GM18867 (cell line): ENCODE data around the gene ST8SIA4.

ENCODE experiments used
- ATAC-seq: cut with Tn5 transposase; IDR thresholded peaks from one replicate; pipeline ENCODE4 v1.9.1; 2021; ENCODE audit warnings: mild to moderate bottlenecking, moderate library complexity; ENCODE audit not compliant: unreplicated experiment

ST8SIA4 gene

GRCh38 chr5:100872408-100873190 lies 30.5 kb downstream of the ST8SIA4 start:
- ATAC-seq = peak; percentile 48

- no peak for ATAC-seq
Measured at GRCh38 chr5:100867039-100867562, 36.0 kb downstream of the ST8SIA4 start.

- no peak for ATAC-seq
Measured at GRCh38 chr5:100864931-100865330, 38.2 kb downstream of the ST8SIA4 start.

- no peak for ATAC-seq
Measured at GRCh38 chr5:100863739-100864138, 39.3 kb downstream of the ST8SIA4 start.

- ATAC-seq = no peak
Measured at GRCh38 chr5:100861148-100861547, 41.9 kb downstream of the ST8SIA4 start.

- ATAC-seq = peak; percentile 59
Measured at GRCh38 chr5:100860407-100860806, 42.7 kb downstream of the ST8SIA4 start.

GRCh38 chr5:100858987-100859545 lies 44.0 kb downstream of the ST8SIA4 start:
- ATAC-seq = no peak

GRCh38 chr5:100856462-100856861 lies 46.6 kb downstream of the ST8SIA4 start:
- no peak for ATAC-seq

- no peak for ATAC-seq
Measured at GRCh38 chr5:100855937-100856430, 47.1 kb downstream of the ST8SIA4 start.

- ATAC-seq = no peak
Measured at GRCh38 chr5:100855295-100855694, 47.8 kb downstream of the ST8SIA4 start.

- no peak for ATAC-seq
Measured at GRCh38 chr5:100854591-100854990, 48.5 kb downstream of the ST8SIA4 start.

GRCh38 chr5:100853582-100853981 lies 49.5 kb downstream of the ST8SIA4 start:
- ATAC-seq = no peak

- peak; percentile 96 for ATAC-seq
Measured at GRCh38 chr5:100852988-100853449, 50.1 kb downstream of the ST8SIA4 start.

- no peak for ATAC-seq
Measured at GRCh38 chr5:100852051-100852450, 51.0 kb downstream of the ST8SIA4 start.

GRCh38 chr5:100846772-100847171 lies 56.3 kb downstream of the ST8SIA4 start:
- ATAC-seq = no peak

GRCh38 chr5:100842080-100842479 lies 61.0 kb downstream of the ST8SIA4 start:
- ATAC-seq = no peak

GRCh38 chr5:100841358-100842076 lies 61.6 kb downstream of the ST8SIA4 start:
- peak; percentile 42 for ATAC-seq

GRCh38 chr5:100840789-100841188 lies 62.3 kb downstream of the ST8SIA4 start:
- ATAC-seq = peak; percentile 37

- ATAC-seq = peak; percentile 71
Measured at GRCh38 chr5:100840370-100840769, 62.7 kb downstream of the ST8SIA4 start.

- ATAC-seq = no peak
Measured at GRCh38 chr5:100838048-100838473, 65.0 kb downstream of the ST8SIA4 start.

GRCh38 chr5:100834519-100834918 lies 68.6 kb downstream of the ST8SIA4 start:
- ATAC-seq = no peak
